Measurements from ENCODE around the gene ASH1L. TPM values are rescaled to one million over a fixed set of nuclear protein-coding genes. Genes with fewer than 3 reads are reported as not detected.
A peak's percentile ranks its signal among the peaks of the same experiment; 100 is the strongest.
"Not testable (repeated sequence)": the region's sequence is repeated elsewhere in the genome, so short reads cannot be mapped to it uniquely, and the experiment has no call there.

Gene ASH1L
- total and polyA plus RNA-seq, 2 experiments from 2014 or later = 23.6 to 24.7 TPM

GRCh38 chr1:155507945-155508344 is 54.7 kb downstream of the ASH1L start (continued):
- no peak for TF ChIP-seq EZH2phosphoT487 (IDR thresholded peaks at IDR 0.05; ENCODE audit: unreplicated experiment)
- TF ChIP-seq POLR2AphosphoS5 (IDR thresholded peaks at IDR 0.05; ENCODE audit: low read depth) = no peak
- TF ChIP-seq ZNF114 (CRISPR knock-in tag; IDR thresholded peaks at IDR 0.05) = no peak
- TF ChIP-seq ZNF331 (CRISPR knock-in tag; IDR thresholded peaks at IDR 0.05; ENCODE audit: low read depth) = no peak
- TF ChIP-seq CTCF (conservative IDR thresholded peaks at IDR 0.05; ENCODE audit: low read depth in 2 of 2) = no peak
- no peak for TF ChIP-seq JUNB (IDR thresholded peaks at IDR 0.05; ENCODE audit: unreplicated experiment)

GRCh38 chr1:155505963-155506362 is 56.6 kb downstream of the ASH1L start:
- H3K36me3 Mint-ChIP-seq (ENCODE audit: low read depth); H2AFZ ChIP-seq; H3F3A ChIP-seq (replicated peaks; ENCODE audit: low read depth); H3K27me3 ChIP-seq (ENCODE audit: insufficient read depth); H3K27ac ChIP-seq (ENCODE audit: low read depth); H3K4me3 ChIP-seq; H3K4me1 ChIP-seq (ENCODE audit: insufficient read depth); H3K4me1 Mint-ChIP-seq; H3K9me3 Mint-ChIP-seq; H3K9me2 ChIP-seq (ENCODE audit: insufficient read depth); DNase-seq (ENCODE audit: low spot score); H3K4me2 ChIP-seq; ATAC-seq; H3K36me3 ChIP-seq (ENCODE audit: insufficient read depth); H3K27me3 Mint-ChIP-seq (ENCODE audit: insufficient read depth, low read depth, poor library complexity); H3K4me3 Mint-ChIP-seq; H3K27ac Mint-ChIP-seq: not testable (repeated sequence)
- H3K79me2 ChIP-seq (replicated peaks; ENCODE audit: insufficient read depth) = peaks cover 81% of the 10 kb centered on the region
- peaks cover 23% of the 10 kb centered on the region for H4K20me1 ChIP-seq (replicated peaks; ENCODE audit: insufficient read depth)

GRCh38 chr1:155504207-155504606 is 58.4 kb downstream of the ASH1L start:
- Histone ChIP-seq H3K79me2 (replicated peaks; ENCODE audit: insufficient read depth) (peaks cover 78% of the 10 kb centered on the region), H2AFZ (no peak overlapping the region), H3K9me2 (ENCODE audit: insufficient read depth) (no peaks in the 10 kb centered on the region), H3K4me3 (no peak overlapping the region), H3K27me3 (ENCODE audit: insufficient read depth) (no peaks in the 10 kb centered on the region), H3K4me1 (ENCODE audit: insufficient read depth) (peaks cover 20% of the 10 kb centered on the region), H3K27ac (ENCODE audit: low read depth) (no peak overlapping the region), H3K4me2 (no peak overlapping the region), H4K20me1 (replicated peaks; ENCODE audit: insufficient read depth) (peaks cover 19% of the 10 kb centered on the region), H3F3A (replicated peaks; ENCODE audit: low read depth) (no peaks in the 10 kb centered on the region), H3K36me3 (ENCODE audit: insufficient read depth) (no peaks in the 10 kb centered on the region)
- TF ChIP-seq CTCF (conservative IDR thresholded peaks at IDR 0.05; ENCODE audit: low read depth in 2 of 2) (peak; percentile 44 to 45), ZNF331 (CRISPR knock-in tag; IDR thresholded peaks at IDR 0.05; ENCODE audit: low read depth) (no peak), REST (IDR thresholded peaks at IDR 0.05; ENCODE audit: unreplicated experiment) (no peak)
- no peak overlapping the region for H3K4me3 Mint-ChIP-seq
- peaks cover 17% of the 10 kb centered on the region for H3K4me1 Mint-ChIP-seq
- ATAC-seq (peak; percentile 46; the same call in 1 of the 3 replicates), DNase-seq (ENCODE audit: low spot score) (peak; percentile 60)
- no peak overlapping the region for H3K27ac Mint-ChIP-seq
- no peaks in the 10 kb centered on the region for H3K9me3 Mint-ChIP-seq
- no peaks in the 10 kb centered on the region for H3K36me3 Mint-ChIP-seq (ENCODE audit: low read depth)
- peaks cover 1% of the 10 kb centered on the region for H3K27me3 Mint-ChIP-seq (ENCODE audit: insufficient read depth, low read depth, poor library complexity)

Data from GM23338 (cell line).